Fibroblast of lung (primary cell): ENCODE results near the gene ZNF609.

Experiments
- CTCF ChIP-seq, 2 donors: IDR thresholded peaks in 1 of 2; conservative IDR thresholded peaks in 1 of 2; 1 replicate in 1 of 2; 2 replicates in 1 of 2; pipeline ENCODE4 v1.5.1; 2011 to 2012; ENCODE audit warnings: low read length in 2 of 2, control low read depth in 1 of 2, inconsistent platforms in 1 of 2, low read depth in 1 of 2, mild to moderate bottlenecking in 1 of 2
- EZH2 ChIP-seq: IDR thresholded peaks from 2 replicates; pipeline ENCODE4 v1.5.1; 2012; ENCODE audit warnings: low read length, control low read depth, mild to moderate bottlenecking; ENCODE audit errors: missing control alignments

GRCh38 chr15:64478863-64479262 lies 18.5 kb downstream of the ZNF609 start:
- TF ChIP-seq EZH2 (no peak), CTCF (conservative IDR thresholded peaks at IDR 0.05 in 1 of 2, IDR thresholded peaks at IDR 0.05 in 1 of 2; ENCODE audit: low read depth in 1 of 2, low read length in 2 of 2) (no peak)
